Loucy (cell line): ENCODE results near the gene TSSC4.

Experiments used
- CTCF ChIP-seq: fragments of 200-600 bp; sonication (generic); conservative IDR thresholded peaks from 2 replicates; pipeline ENCODE4 v1.5.1; 2014; ENCODE audit warnings: mild to moderate bottlenecking, antibody characterized with exemption, low read length
- EZH2phosphoT487 ChIP-seq: fragments of 200-600 bp; IDR thresholded peaks from 2 replicates; pipeline ENCODE4 v1.6.1; 2018; ENCODE audit warnings: antibody characterized with exemption, mild to moderate bottlenecking, moderate library complexity, borderline replicate concordance

DNA sequence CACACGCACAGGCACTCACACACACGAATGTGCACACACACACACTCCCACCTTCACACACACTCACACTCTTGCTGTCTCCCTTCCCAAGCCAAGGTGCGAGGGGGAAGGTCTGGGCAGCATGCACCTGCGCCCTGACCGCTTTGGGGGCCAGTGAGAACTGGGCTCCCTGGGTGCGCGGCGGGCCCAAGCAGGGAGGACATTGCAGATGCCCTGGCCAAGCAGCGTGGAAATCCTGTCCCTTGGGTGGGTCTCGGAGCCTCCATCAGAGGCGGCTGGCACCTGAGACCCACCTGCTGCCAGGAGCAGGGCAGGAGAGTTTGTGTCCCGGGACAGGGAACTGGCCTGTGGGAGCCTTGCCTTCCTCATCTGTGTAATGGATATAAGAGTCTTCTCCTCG, 20.2 kb upstream of the TSSC4 start:
- TF ChIP-seq CTCF = no peak
- no peak for TF ChIP-seq EZH2phosphoT487
